GM19099 (cell line): ENCODE data around the gene DDX10.

Experiments
- POLR2A ChIP-seq: IDR thresholded peaks from 3 replicates; pipeline ENCODE4 v1.6.1; 2011; ENCODE audit warnings: low read depth; ENCODE audit not compliant: insufficient read length; ENCODE audit errors: extremely low read depth

Gene DDX10

DNA sequence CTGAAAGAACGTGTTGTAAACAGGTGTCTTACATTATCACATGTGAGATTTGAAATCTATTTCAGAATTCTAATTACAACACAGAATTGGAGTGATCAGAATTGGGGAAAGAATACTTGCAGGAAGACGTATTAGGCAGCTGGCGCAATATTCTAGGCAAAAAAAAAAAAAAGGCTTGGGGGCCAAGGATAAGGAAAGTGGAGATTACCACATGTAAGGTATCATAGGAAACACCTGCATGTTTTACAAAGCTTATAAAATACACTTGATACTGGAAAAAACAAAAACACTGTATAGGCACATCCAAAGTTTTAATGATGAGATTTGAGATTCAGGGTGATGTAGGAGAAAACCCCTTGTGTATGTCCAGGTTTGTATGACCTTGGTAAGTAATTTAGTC is 245.1 kb downstream of the DDX10 start:
- no peak for TF ChIP-seq POLR2A

DNA sequence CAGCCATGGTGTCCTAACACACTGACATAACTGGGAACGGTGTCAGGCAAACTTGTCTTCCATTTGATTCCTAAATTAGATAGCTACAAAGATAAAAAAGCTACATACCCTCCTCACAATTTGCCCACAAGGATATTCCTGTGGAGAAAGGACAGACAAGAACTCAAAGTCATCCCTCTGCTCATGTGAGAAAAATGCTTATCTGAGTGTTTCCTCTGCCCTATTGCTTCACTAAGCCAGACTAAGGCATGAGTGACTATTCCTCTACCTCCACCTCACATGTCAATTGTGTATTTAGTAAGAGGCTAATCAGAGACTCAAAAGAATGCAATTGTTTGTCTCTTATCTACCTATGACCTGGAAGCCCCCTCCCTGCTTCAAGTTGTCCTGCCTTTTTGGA is 247.7 kb downstream of the DDX10 start:
- no peak for TF ChIP-seq POLR2A

DNA sequence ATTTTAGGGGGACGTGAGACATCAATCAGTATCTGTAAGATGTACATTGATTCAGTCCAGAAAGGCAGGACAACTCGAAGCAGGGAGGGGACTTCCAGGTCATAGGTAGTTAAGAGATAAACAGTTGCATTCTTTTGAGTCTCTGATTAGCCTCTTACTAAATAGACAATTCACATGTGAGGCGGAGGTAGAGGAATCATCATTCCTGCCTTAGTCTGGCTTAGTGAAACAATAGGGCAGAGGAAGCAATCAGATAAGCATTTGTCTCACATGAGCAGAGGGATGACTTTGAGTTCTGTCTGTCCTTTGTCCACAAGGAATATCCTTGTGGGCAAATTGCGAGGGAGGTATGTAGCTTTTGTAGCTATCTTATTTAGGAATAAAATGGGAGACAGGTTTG is 248.3 kb downstream of the DDX10 start:
- TF ChIP-seq POLR2A, result no peak

DNA sequence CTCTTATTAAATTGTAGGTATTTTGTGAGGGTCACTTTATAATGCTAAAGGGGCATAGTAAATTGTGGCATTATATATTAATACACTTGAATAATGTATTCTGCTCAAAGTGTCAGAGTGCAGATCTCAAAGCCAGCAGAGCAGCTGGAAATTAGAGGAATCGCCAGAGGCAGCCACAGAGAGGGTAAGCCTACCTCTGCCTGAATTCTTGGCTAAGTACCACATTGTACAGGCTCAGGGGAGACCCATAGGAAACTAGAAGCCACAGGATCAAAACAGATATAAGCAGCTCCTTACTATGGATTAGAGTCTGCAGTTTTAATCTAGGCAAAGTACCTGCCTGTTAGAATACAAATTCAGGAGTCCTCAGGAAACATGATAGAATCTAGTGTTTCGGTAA is 249.3 kb downstream of the DDX10 start:
- TF ChIP-seq POLR2A, result no peak

DNA sequence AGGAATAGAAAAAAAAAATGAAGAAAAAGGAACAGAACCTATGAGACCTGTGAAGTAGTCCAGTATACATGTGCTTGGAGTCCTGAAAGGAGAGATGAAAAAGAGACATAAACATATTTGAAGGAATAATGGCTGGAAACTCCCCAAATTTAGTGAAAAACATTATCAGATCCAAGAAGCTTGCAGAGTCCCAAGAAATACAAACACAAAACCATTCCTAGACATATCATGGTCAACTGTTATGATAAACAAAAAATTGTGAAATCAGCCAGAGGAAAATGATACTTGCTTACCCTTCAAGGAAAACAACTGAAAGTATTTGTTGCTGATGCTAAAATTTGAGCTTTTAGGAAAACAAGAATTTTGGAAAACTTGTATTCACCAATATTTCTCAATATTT is 250.1 kb downstream of the DDX10 start:
- TF ChIP-seq POLR2A, result no peak

DNA sequence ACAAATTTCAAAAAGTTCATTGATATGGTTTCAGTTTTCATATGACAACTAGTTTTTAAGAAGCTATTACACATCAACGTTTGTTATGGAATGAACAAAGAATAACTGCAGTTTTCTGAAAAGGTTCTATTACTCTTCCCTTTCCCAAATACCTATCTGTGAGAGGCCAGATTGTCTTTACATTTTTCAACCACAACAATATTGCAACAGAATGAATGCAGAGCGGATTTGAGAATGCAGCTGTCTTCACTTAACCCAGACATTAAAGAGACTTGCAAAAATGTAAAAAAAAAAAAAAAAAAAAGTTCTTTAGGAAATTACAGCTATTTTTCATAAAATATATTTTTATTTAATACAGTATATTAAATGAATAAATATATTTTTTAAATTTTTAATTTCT is 250.8 kb downstream of the DDX10 start:
- no peak for TF ChIP-seq POLR2A

DNA sequence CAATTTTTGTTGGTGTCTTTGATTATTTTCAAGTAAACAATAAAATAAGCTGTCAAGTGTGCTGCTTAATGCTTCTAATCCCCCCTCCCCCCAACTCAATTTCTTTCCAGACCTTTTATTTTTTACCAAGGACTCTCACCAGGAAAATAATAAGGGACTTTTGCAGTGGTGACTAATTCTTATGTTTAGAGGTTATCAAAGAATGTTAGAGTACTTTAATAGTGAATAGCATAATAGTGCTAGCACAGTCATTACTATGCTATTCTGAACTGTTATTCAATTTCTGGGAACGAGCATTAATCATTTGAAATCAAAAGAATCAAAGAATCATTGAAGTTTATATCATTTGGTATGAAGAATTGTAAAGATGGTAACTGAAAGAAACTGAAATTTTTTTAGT is 251.4 kb downstream of the DDX10 start:
- no peak for TF ChIP-seq POLR2A

DNA sequence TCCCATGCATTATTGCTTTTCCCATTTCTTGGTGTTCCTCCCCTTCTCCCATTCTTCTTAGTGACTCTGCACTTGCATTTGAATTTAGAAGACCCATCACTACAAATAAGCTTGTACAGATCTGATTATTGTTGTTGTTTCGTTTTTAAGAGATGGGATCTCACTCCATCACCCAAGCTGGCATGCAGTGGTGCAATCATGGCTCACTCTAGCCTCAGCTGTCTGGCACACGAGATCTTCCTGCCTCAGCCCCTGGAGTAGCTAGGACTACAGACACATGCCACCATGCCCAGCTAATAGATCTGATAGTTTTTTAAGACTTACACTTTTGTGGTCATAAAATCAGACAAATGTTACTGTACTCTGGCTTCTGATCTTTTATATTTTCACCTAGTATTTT is 252.1 kb downstream of the DDX10 start:
- no peak for TF ChIP-seq POLR2A

DNA sequence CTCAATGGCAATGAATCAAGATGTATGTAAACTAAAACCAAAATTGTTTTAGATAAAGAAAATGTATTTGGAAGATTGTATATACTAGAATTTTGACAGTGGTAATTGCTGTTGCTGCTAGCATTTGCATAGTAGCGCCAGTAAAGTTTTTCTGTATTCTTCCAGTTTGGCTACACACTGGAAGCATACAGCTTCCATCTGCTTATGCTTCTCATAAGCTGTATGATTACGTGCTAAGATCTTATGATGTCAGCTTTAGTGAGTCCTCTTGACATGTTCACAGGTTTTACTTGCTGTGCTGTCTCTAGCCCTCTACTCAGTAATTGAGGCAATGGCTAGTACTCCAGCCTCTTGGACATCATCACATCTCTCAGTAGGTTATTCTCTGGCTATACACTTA is 256.3 kb downstream of the DDX10 start:
- no peak for TF ChIP-seq POLR2A

DNA sequence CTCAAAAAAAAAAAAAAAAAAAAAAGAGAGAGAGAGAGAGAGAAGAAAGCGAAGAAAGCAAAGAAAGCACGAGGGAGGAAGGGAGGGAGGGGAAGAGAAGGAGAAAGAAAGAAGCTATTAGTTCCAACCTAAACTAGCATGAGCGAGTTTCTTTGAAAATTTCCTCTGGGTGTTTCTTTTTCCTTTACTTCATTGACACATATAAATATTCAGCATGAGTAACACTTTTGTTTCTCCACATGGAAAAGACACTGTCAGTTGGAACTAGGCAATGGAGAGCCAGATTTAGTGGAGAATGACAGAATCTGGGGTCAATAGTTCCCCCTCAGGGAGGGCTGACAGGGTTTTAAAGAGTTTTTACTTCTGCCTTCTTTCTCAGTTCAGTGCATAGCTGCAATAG is 257.4 kb downstream of the DDX10 start:
- TF ChIP-seq POLR2A, result no peak

DNA sequence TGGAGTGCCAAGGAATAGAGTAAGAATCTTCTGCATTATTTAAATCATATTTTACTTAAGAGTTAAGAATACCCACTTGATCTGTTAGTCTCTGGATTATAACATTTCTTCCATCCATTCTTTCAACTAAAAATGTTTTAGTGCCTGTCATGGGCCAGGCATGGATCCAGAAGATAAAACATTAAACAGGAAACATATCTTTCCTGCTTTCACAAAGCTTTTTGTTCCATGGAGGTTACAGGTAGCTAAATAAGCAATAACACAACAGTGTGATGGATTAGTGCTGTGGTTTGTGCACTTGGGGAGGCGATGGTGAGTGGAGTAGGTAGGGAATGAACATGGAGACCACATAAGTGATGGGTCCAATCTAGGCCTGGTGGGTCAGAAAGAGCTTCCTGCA is 258.5 kb downstream of the DDX10 start:
- no peak for TF ChIP-seq POLR2A

DNA sequence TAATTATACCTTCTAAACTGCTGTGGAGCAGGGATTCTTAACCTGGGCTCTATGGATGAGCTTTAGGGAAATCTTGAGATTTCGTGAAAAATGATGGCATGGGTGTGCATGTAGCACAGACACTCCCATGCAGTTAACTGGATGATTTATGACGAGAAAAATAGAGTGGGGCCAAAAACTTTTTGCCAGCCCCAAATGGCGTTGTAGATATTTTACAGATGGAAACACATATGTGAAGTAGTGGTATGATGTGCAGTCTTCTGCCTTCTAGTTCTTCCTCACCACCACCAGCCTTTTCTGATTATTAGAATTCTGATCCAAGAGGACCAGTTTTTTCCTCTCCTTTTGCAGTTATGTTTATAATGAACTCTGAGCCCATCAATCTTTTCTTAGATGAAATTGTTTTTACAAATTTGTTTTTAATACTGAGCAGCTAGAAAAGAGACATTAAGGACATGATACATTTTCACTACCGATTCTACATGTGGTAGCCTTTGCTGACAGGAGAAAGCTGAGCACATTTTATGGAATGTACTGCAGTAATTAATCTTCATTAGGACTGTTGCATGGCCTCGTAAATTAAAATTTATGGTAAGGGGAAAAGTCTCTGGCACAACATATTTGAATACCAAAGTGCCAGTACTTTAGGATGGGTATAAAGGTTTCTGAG is 261.4 kb downstream of the DDX10 start:
- no peak for TF ChIP-seq POLR2A

DNA sequence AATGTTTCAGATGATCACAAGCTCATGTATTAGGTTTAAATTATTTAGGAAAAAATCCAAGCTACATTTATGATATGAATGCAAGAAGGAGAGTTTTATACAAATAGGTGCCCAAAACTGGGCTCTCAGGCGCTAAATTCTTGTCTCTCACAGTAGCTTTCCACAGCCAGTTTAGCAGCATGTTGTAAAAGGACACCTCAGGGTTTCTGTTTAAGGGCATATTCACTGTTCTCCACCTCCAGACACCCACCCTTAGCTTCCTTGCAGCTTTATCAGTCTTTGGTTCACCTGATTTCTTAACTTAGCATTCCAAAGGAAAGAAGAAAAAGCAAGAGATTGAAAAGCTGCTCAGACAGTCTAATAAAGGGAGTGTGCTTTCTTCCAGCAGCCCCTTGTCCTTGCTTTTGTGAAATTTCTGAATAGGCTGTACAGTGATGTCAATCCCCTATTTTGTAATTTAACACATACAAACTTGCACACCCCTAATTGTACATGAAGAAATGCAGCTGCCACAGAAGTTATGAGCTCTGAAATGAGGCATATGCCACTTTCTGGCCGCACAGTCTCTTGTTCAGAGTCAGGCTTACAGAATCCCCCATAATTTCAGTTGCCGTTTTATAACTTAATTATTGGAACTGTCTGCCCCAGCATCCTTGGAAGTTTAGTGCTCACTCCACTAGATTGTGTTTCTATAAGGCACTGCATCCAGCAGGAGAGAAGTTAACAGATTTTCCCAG is 262.1 kb downstream of the DDX10 start:
- TF ChIP-seq POLR2A, result no peak

DNA sequence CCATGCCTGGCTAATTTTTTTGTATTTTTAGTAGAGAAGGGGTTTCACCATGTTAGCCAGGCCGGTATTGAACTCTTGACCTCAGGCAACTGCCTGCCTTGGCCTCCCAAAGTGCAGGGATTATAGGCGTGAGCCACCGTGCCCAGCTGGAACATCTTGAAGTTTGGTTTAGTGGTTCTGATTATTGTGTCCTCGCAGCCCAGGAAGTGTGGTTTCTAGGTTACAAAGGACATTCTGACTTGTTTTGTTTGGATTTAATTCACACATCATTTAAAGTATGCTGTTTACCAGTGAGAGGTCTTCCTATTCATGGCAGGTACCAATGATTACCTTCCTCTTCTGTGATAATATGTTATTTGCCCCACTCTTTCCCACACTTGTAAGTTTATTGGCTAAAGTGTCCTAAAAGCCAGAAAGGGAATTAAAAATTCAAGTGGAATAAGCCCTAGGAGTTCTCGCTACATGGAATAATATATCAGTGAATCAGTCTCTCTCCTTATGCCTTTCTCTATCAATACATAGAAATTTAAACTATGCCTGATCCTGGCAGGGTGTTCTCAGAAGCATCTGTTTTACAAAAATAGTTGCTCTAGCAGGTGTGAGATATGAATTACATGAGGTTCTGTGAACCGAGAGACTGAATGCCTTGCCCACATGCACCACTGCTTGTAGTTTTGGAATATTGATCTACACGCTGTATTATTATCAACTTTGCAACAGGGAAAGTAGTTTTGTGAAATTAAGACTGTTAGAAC is 263.1 kb downstream of the DDX10 start:
- TF ChIP-seq POLR2A, result no peak

DNA sequence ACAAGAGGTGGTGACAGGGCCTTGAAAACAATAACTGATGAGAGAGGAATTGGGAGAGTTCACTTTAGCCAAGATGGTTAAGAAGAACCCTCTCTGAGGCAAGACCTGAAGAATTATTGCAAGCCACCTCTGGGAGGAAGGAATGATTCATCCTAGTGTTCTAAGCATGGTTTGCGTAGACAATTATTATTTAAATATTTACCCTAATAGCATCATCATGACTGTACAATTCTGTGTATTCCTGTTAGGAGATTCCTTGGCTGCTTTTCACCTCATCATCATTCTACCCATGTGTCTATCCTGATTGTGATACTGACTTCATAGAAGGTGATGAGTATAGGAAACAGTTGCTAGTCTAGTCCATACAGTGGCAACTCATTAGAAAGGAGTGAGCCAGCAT is 264.4 kb downstream of the DDX10 start:
- no peak for TF ChIP-seq POLR2A

DNA sequence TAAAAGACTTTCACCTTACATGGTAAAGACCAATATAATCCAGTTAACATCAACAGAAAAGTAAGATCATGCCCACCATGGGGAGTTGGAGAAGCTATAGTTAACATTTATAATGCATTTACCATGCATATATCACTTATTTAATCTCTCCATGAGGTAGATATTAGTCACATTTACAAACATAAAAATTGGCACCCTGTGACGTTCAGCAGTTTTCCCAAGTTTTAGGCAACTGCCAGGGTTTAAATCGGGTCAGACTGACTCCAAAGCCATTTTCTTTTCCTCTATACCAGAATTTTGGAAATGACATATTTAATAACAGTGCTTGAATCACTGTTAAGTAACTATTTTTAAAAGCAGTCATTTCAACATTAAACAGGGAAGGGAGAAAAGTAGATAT is 266.3 kb downstream of the DDX10 start:
- no peak for TF ChIP-seq POLR2A
